ENCODE results near the gene MAPK8. TPM values are rescaled to one million over a fixed set of nuclear protein-coding genes. Genes with fewer than 3 reads are reported as not detected.

The MAPK8 gene
- total RNA-seq, 2 experiments from 2014 or later = 44.2 to 45.4 TPM

DNA sequence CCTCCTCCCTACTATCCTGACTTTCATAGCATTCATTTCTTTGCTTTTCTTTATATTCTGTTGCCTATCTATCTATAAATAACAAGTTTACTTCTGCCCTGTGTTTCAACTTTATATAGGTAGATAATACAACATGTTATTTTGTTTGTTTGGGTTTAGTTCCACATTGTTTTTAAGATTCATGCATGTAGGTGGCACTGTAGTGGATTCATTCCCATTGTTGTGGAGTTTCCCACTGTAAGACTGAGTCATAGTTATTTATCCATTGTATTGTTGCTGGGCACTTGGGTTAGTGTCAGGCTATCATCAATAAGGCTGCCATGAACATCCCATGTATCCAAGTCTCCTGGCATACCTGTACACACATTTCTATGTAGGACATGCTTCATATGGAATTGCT, 170.7 kb downstream of the MAPK8 start:
- Mint-ChIP-seq H3K27me3 (peaks cover 5% of the 10 kb centered on the region), H3K27ac (no peak overlapping the region), H3K4me3 (no peak overlapping the region), H3K4me1 (ENCODE audit: low read depth) (no peaks in the 10 kb centered on the region), H3K9me3 (no peaks in the 10 kb centered on the region), H3K36me3 (no peaks in the 10 kb centered on the region)
- POLR2A ChIA-PET = no interaction called here
- intact Hi-C loops (cut with micrococcal nuclease) = no loop called here
- DNase-seq = no peak
- CTCF ChIA-PET = no interaction called here

- POLR2A ChIA-PET = no interaction called here
- no peak overlapping the region for H3K4me3 Mint-ChIP-seq
- no peak overlapping the region for H3K27ac Mint-ChIP-seq
- no peak for DNase-seq
- H3K9me3 Mint-ChIP-seq = no peaks in the 10 kb centered on the region
- CTCF ChIA-PET = no interaction called here
- intact Hi-C loops (cut with micrococcal nuclease) = no loop called here
- no peaks in the 10 kb centered on the region for H3K36me3 Mint-ChIP-seq
- H3K27me3 Mint-ChIP-seq = peaks cover 5% of the 10 kb centered on the region
- no peaks in the 10 kb centered on the region for H3K4me1 Mint-ChIP-seq (ENCODE audit: low read depth)
These were observed 171.1 kb downstream of the MAPK8 start for GRCh38 chr10:48477616-48478015.

GRCh38 chr10:48478469-48478868, 172.0 kb downstream of the MAPK8 start:
- H3K4me3 Mint-ChIP-seq = no peak overlapping the region
- H3K4me1 Mint-ChIP-seq (ENCODE audit: low read depth) = no peaks in the 10 kb centered on the region
- no peaks in the 10 kb centered on the region for H3K36me3 Mint-ChIP-seq
- POLR2A ChIA-PET = interaction anchor here (0.6 kb wide), 1 partner anchor 117 kb away, joined by 3 read pairs; no protein-coding TSS in a partner anchor
- CTCF ChIA-PET = no interaction called here
- no peak for DNase-seq
- intact Hi-C loops (cut with micrococcal nuclease) = no loop called here
- H3K27me3 Mint-ChIP-seq = peaks cover 5% of the 10 kb centered on the region
- no peak overlapping the region for H3K27ac Mint-ChIP-seq
- no peaks in the 10 kb centered on the region for H3K9me3 Mint-ChIP-seq

DNA sequence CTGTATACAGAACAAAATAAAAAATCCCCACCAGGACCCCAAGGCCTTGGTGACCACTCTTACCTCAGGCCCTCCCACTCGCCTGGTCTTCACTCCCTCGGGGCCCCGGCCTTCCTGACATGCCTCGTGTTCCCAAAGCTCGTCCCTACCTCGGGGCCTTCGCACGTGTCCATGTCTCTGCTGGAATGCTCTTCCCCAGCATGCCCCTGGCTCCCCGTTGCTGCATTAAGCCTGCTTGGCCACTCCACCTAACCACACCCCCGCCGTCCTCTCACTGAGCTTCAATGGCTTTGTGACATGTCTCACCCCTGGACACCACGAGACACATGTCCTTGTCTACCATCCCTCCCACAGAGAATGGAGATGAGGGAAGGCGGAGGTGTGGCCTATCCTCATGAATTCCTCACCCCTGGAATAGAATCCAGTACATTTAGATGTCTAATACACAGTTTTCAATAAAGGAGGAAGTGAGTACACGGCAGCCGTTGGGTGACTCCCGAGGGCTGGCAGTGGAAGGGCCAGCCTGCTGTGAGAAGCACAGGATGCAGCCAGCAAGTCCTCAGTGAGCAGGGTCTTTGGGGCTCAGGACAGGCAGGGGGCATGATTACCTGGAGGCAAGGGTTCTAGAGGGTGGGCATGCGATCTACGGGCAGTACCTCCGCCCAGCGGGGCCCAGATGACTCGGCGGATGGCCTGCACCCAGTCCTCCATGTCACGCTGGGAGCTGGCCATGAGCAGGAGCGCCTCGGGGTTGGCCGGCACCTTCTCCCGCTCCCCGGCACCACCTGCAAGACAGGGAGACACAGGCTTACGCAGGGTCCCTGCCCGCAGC, 172.7 kb downstream of the MAPK8 start:
- Mint-ChIP-seq H3K27ac (no peak overlapping the region), H3K27me3 (peaks cover 5% of the 10 kb centered on the region), H3K4me1 (ENCODE audit: low read depth) (no peaks in the 10 kb centered on the region), H3K36me3 (no peaks in the 10 kb centered on the region), H3K9me3 (no peaks in the 10 kb centered on the region), H3K4me3 (no peak overlapping the region)
- no peak for DNase-seq
- ChIA-PET POLR2A (interaction anchor here (0.6 kb wide), 1 partner anchor 116 kb away, joined by 3 read pairs; no protein-coding TSS in a partner anchor), CTCF (no interaction called here)
- intact Hi-C loops (cut with micrococcal nuclease) = no loop called here

DNA sequence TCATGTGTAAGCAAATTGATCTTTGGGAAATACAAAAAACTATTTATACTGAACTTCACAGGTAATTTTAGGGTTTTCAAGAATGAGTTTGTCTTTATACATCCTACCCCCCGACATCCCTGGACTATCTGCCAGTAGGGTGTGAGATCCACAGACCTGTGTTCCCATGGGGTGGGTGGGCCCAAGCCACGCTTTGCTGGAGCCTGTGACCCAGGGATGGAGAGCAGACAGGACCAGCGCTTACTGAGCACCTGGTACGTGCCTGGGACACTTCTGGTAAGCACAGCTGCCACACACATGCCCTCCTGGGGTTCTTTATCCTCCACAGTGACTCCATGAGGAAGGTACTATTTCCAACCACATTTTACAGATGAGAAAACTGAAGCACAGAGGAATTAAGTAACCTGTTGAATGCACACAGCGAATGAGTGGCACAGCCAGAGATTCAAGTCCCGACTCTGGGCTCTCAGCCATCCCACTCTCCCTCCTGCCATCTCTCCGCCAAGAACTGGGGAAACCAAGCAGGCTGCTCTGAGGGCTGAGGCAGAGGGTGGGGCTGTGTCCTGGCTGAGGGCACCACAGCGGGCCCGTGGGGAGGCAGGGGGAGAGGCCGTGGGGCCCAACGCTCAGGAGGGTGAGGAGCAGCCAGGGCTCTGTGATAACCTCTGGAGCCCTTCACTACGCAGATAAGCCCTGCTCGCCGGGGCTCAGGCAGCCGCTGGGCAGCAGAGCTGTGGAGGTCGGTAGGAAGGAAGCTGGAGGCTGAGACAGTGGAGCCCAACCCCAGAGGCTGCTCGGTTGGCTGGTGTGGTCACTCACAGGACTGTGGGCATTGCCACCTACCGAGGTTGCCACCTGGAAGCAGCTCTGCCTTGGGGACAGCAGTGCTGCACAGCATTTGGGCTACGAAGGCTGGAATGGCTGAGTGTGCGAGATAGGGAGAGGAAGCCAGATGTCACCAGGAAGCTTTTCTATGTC, 174.2 kb downstream of the MAPK8 start:
- no peak for DNase-seq
- intact Hi-C loops (cut with micrococcal nuclease) = no loop called here
- H3K36me3 Mint-ChIP-seq = no peaks in the 10 kb centered on the region
- ChIA-PET CTCF (no interaction called here), POLR2A (no interaction called here)
- H3K27ac Mint-ChIP-seq = no peak overlapping the region
- no peaks in the 10 kb centered on the region for H3K9me3 Mint-ChIP-seq
- no peak overlapping the region for H3K4me3 Mint-ChIP-seq
- H3K4me1 Mint-ChIP-seq (ENCODE audit: low read depth) = no peaks in the 10 kb centered on the region
- H3K27me3 Mint-ChIP-seq = peaks cover 5% of the 10 kb centered on the region

DNA sequence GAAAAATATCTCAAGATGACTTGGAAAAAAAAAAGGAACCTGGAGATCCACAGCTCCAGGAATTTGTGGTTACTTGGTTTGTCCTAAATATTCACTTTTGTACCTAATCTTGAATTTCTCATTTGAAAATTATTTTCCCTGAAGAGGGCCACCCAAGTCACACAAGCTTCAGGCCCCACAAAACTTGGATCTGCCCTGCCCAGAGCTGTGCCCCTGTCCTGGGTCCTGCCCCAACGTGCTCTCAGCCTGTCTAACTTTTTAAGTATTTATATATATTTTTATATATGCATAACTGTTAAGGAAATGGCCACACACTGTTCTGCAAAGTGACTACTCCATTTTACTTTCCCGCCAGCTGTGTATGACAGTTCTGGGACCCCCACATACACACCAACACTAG, 174.9 kb downstream of the MAPK8 start:
- CTCF ChIA-PET = no interaction called here
- no peak overlapping the region for H3K27ac Mint-ChIP-seq

GRCh38 chr10:48482207-48482606, 175.7 kb downstream of the MAPK8 start:
- H3K27ac Mint-ChIP-seq = no peak overlapping the region
- no peaks in the 10 kb centered on the region for H3K36me3 Mint-ChIP-seq
- no peaks in the 10 kb centered on the region for H3K9me3 Mint-ChIP-seq
- H3K4me1 Mint-ChIP-seq (ENCODE audit: low read depth) = no peaks in the 10 kb centered on the region
- peaks cover 5% of the 10 kb centered on the region for H3K27me3 Mint-ChIP-seq
- CTCF ChIA-PET = no interaction called here
- POLR2A ChIA-PET = no interaction called here
- intact Hi-C loops (cut with micrococcal nuclease) = no loop called here
- no peak overlapping the region for H3K4me3 Mint-ChIP-seq
- no peak for DNase-seq

More for the DNA sequence above, 174.9 kb downstream of the MAPK8 start:
- H3K4me3 Mint-ChIP-seq = no peak overlapping the region
- no peak for DNase-seq
- no peaks in the 10 kb centered on the region for H3K4me1 Mint-ChIP-seq (ENCODE audit: low read depth)
- intact Hi-C loops (cut with micrococcal nuclease) = no loop called here
- POLR2A ChIA-PET = no interaction called here
- H3K27me3 Mint-ChIP-seq = peaks cover 5% of the 10 kb centered on the region
- no peaks in the 10 kb centered on the region for H3K36me3 Mint-ChIP-seq
- no peaks in the 10 kb centered on the region for H3K9me3 Mint-ChIP-seq

DNA sequence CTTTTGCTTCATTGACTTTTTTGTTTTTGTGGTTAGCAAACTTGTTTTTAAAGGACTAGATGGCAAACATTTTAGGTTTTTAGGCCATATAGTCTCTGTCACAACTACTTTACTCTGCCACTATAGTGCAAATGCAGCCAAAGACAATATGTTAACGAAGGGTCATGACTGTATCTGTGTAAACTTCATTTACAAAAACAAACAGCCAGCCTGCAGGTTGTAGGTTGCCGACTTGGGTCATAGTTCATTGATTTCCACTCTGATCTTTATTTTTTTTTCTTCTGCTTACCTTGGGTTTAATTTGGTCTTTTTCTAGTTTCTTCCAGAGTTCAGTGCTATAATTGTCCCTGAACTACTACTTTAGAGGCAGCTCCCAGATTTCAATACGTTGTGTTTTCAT, 178.4 kb downstream of the MAPK8 start:
- H3K9me3 Mint-ChIP-seq = no peaks in the 10 kb centered on the region
- CTCF ChIA-PET = no interaction called here

DNA sequence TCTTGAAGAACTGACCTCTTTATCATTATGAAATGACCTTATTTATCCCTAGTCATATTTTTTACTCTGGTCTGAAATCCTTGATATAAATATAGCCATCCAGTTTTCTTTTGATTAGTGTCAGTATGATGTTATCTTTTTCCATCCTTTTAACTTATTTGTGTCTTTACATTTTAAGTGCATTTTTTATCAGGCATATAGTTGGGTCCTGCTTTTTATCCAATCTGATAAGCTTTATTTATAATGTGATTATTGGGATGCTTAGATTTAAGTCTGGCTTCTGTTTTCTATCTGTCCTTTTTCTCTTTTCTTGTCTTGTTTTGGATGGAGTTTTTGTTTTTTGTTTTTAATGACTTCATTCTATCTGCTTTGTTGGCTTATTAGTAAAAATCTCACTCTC, 179.2 kb downstream of the MAPK8 start:
- ChIA-PET POLR2A (no interaction called here), CTCF (no interaction called here)
- intact Hi-C loops (cut with micrococcal nuclease) = no loop called here
- no peak for DNase-seq
- Mint-ChIP-seq H3K4me1 (ENCODE audit: low read depth) (no peaks in the 10 kb centered on the region), H3K4me3 (no peak overlapping the region), H3K27me3 (peaks cover 2% of the 10 kb centered on the region), H3K27ac (no peak overlapping the region), H3K36me3 (no peaks in the 10 kb centered on the region), H3K9me3 (no peaks in the 10 kb centered on the region)

More for the DNA sequence above, 178.4 kb downstream of the MAPK8 start:
- H3K27me3 Mint-ChIP-seq = peaks cover 2% of the 10 kb centered on the region
- H3K36me3 Mint-ChIP-seq = no peaks in the 10 kb centered on the region
- POLR2A ChIA-PET = no interaction called here
- H3K27ac Mint-ChIP-seq = no peak overlapping the region
- no peak overlapping the region for H3K4me3 Mint-ChIP-seq
- no peaks in the 10 kb centered on the region for H3K4me1 Mint-ChIP-seq (ENCODE audit: low read depth)
- DNase-seq = no peak
- intact Hi-C loops (cut with micrococcal nuclease) = no loop called here

- Mint-ChIP-seq H3K4me1 (ENCODE audit: low read depth) (no peaks in the 10 kb centered on the region), H3K36me3 (no peaks in the 10 kb centered on the region), H3K4me3 (no peak overlapping the region), H3K27me3 (no peaks in the 10 kb centered on the region), H3K27ac (no peak overlapping the region), H3K9me3 (no peaks in the 10 kb centered on the region)
- DNase-seq = no peak
- ChIA-PET POLR2A (no interaction called here), CTCF (no interaction called here)
- intact Hi-C loops (cut with micrococcal nuclease) = no loop called here
These were observed 180.8 kb downstream of the MAPK8 start for GRCh38 chr10:48487244-48487643.
